TTC549 (cell line): ENCODE measurements around the gene MED9.

Source experiments
- FAIRE-seq: peaks from 2 replicates; lab custom pipeline; 2012; peaks lifted over from hg19 to GRCh38; lab: Jason Lieb, UNC

The MED9 gene

GRCh38 chr17:17516941-17517720, 40.3 kb downstream of the MED9 start:
- no peak for FAIRE-seq

DNA sequence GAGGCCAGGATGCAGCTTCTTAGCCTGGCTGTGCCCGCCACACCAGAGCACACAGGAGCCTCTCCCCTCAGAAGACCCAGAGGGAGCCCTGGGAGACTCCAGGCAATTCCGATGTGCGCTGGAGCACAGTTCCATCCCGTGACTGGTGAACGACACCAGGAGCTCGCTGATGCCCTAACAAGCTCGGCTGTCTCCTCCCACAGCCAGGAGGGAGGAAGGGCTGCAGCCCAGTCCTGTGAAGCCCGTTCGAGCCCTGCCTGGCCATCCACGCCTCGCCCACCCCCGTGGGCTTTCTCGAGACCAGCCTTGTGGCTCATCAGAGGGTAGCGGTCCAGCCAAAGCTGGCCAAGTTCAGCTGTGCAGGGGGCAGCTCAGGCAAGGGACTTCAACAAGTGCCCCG, 41.2 kb downstream of the MED9 start:
- no peak for FAIRE-seq

DNA sequence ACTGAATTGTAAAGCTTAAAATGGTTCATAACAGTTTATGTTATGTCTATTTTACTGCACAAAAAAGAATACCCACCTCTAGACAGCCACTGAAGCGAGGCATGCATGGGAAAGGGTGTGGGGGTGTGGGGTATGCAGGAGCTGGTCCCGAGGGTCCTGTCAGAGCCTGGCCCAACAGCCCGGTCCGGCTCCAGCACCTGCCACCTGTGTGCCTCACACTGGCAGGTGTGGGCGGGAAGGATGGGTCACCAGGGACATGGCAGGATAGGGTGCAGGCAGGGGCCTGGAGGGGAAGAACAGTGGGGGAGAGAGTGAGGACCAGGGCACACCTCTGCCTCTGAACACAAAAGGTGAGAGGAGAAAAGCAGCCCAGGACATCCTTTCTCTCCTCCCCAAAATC, 42.2 kb downstream of the MED9 start:
- no peak for FAIRE-seq

GRCh38 chr17:17519886-17520285, 43.1 kb downstream of the MED9 start:
- FAIRE-seq = no peak

- no peak for FAIRE-seq
Measured at GRCh38 chr17:17520599-17521232, 43.9 kb downstream of the MED9 start.

- FAIRE-seq = no peak
Measured at GRCh38 chr17:17523001-17523730, 46.4 kb downstream of the MED9 start.

DNA sequence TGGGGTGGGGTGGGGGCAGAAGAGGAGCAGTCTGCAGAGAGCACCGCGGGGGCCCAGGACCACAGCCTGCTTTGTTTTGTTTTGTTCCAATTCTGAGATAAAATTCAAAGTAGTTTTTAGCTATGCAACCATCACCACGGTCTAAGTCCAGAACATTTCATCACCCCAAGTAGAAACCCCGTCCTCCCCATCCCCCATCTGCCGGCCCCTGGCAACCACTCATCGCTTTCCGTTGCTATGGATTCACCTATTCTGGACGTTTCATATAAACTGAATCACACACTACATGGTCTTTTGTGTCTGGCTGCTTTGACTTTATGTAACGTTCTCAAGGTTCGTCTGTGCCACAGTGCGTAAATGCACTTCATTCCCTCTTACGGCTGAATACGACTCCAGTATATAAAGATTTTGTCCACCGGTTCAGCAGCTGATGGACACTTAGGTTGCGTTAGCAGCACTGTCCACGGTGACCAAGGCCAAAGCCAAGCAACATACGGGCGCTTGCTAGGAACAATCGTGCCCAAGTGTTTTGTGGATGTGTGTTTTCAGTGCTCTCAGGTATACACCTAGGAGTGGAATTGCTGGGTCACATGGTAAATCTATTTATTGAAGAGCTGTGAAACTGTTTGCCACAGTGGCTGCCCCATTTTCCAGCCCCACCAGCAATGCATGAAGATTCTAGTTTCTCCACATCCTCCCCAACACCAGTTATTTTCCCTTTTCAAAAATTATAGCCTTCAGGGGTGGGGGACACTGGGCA, 47.1 kb downstream of the MED9 start:
- FAIRE-seq = no peak

GRCh38 chr17:17525311-17525710, 48.5 kb downstream of the MED9 start:
- no peak for FAIRE-seq

DNA sequence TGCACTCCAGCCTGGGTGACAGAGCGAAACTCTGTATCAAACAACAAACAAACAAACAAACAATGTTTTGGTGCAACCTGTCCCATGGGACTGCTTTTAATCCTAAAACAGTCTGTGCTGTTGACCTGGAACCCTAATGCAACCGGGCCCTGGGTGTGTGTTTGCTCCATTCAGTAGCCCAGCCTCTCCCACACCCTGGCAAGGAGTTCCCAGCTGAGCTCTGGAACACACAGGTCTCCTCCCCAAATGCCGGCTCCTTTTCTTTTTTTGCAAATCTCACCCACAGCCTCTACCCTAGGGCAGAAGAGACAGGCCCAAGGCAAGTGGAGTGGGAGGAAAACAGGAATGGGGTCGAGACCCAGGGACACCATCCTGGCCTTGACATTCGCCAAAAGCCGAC, 49.2 kb downstream of the MED9 start:
- FAIRE-seq = no peak

- FAIRE-seq = no peak
Measured at GRCh38 chr17:17526369-17526768, 49.6 kb downstream of the MED9 start.

GRCh38 chr17:17527534-17527933, 50.7 kb downstream of the MED9 start:
- no peak for FAIRE-seq

- no peak for FAIRE-seq
Measured at GRCh38 chr17:17527956-17528500, 51.2 kb downstream of the MED9 start.

GRCh38 chr17:17528696-17529652, 52.2 kb downstream of the MED9 start:
- FAIRE-seq = no peak

GRCh38 chr17:17531156-17531555, 54.4 kb downstream of the MED9 start:
- no peak for FAIRE-seq

DNA sequence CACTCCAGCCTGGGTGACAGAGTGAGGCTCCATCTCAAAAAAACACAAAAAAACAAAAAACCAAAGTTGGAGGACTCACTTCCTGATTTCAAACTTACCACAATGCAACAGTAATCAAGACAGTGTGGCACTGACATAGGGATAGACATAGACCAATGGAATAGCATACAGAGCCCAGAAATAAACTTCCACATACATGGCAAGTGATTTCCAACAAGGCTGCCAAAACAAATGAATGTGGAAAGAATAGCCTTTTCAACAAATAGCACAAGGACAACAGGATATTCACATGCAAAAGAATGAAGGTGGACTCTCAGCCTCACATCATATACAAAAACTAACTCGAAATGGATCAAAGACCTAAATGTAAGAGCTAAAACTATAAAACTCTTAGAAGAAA, 56.2 kb downstream of the MED9 start:
- no peak for FAIRE-seq

DNA sequence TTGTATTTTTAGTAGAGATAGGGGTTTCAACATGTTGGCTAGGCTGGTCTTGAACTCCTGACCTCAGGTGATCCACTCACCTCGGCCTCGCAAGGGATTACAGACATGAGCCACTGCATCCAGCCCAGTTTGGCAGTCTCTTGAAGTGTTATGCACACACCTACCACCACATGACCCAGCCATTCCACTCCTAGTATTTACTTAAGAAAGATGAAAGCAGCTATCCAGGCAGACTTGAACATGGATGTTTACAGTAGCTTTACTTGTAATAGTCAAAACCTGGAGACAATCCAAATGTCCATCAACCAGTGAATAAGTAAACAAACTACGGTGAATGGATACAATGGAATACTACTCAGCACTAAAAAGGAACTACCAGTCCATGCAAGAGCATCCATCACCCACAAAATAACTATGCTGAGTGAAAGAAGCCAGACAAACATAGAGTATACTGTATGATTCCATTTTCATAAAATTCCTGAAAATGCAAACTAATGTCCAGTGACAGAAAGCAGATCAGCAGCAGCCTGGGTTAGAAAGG, 57.2 kb downstream of the MED9 start:
- FAIRE-seq = no peak

DNA sequence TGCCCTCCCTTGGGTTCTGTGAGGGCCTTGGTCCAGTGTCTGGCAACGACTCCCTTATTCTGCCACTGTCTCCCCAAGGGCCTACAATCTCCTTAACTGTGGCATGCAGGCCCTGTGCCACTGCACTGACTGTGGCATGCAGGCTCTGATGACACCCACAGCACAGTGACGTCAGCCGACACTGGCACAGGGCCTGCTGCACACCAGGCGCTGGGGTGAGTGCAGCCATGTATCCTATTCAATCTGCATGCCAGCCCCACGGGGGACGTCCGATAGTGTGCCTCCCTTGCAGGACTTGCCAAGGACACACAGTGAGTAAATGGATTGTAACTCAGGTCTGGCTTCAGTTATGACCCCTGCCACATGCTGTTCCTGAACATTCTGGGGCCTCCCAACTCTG, 59.2 kb downstream of the MED9 start:
- no peak for FAIRE-seq

- FAIRE-seq = no peak
Measured at GRCh38 chr17:17536702-17537101, 59.9 kb downstream of the MED9 start.

DNA sequence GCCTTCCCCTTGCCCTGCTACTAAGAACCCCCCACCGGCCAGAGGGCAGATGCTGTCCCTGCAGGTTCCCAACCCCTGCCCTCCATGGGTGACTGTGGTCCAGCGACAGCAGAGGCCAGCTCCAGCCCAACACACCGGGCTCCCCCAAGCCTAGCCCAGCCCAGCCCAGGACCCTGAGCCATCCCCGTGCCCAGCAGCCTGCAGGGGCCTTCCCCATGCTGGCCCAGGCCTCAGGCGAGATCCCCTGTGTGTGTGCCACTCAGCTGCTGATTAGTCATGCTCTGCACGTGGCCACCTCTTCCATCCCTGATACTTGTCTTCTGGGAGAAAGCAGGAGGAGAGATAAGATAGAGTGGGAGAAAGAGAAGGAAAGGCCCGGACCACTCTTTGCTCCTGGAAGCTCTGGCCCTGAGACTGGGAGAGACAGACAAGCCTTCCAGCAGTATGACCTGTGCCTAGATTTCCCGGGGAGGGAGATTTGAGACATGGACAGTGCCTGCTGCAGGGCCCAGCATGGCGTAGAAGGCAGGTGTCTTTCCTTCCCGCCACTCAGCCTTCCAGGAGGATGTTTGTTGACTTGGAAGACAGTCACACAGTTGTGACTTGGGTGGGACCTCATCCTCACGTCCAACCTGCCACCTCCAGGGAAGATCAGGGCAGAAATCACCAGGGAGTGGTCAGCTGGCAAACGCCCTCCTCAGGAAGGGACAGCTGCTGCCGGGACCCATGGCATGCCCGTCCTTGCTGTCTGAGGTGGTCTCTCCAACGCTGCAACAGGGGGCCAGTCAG, 60.7 kb downstream of the MED9 start:
- FAIRE-seq = no peak
